ENCODE results near the gene CYP27A1.

CYP27A1 gene

DNA sequence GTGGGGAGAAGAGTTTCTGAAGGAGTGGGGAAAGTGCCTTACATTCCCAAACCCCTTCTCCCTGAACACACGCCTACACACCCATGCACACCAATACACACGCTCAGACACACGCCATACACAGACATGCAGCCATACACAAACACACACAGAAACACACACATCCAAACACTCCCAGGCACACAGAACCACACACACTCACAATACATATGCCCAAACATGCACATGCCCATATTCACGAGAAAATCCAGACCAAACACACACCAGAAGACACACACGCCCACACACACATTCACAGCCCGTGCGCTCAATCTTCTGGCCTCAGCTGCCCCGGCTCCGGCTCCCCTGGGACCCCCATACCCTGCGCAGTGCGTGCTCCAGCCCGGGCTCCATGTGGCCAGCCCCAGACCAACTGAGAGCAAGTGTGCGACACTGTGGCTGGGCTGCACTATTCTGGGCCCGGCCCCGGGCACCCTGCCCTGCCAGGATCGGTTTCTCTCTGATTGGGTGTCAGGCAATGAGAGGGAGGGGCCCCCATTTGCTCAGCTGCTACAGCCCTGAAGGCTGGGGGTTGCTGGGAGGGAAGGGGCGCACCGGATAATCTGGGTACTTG lies 49.5 kb downstream of the CYP27A1 start, which contains the start of gene PRKAG3:
Gene PRKAG3 (minus strand): TSS at position 426 of the 613 bp plus-strand sequence.
- TF ChIP-seq GLIS3 (CRISPR knock-in tag; IDR thresholded peaks at IDR 0.05) (no peak), ESRRG (CRISPR knock-in tag; IDR thresholded peaks at IDR 0.05) (no peak), ZNF8 (CRISPR knock-in tag; IDR thresholded peaks at IDR 0.05) (no peak), PPARA (CRISPR knock-in tag; IDR thresholded peaks at IDR 0.05; ENCODE audit: borderline replicate concordance) (no peak), OSR1 (CRISPR knock-in tag; IDR thresholded peaks at IDR 0.05) (no peak), ARNTL (CRISPR knock-in tag; IDR thresholded peaks at IDR 0.05; ENCODE audit: borderline replicate concordance, low read depth) (no peak), ISL1 (CRISPR knock-in tag; IDR thresholded peaks at IDR 0.05) (no peak), ZFP3 (CRISPR knock-in tag; IDR thresholded peaks at IDR 0.05) (no peak), SNAI2 (CRISPR knock-in tag; IDR thresholded peaks at IDR 0.05) (no peak), BACH2 (CRISPR knock-in tag; IDR thresholded peaks at IDR 0.05; ENCODE audit: borderline replicate concordance) (no peak), CSDC2 (CRISPR knock-in tag; IDR thresholded peaks at IDR 0.05) (no peak), ZFP30 (CRISPR knock-in tag; IDR thresholded peaks at IDR 0.05) (no peak), ZNF70 (CRISPR knock-in tag; IDR thresholded peaks at IDR 0.05) (no peak)
- TF ChIP-seq, protein P1, sequence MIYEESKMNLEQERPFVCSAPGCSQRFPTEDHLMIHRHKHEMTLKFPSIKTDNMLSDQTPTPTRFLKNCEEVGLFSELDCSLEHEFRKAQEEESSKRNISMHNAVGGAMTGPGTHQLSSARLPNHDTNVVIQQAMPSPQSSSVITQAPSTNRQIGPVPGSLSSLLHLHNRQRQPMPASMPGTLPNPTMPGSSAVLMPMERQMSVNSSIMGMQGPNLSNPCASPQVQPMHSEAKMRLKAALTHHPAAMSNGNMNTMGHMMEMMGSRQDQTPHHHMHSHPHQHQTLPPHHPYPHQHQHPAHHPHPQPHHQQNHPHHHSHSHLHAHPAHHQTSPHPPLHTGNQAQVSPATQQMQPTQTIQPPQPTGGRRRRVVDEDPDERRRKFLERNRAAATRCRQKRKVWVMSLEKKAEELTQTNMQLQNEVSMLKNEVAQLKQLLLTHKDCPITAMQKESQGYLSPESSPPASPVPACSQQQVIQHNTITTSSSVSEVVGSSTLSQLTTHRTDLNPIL (CRISPR knock-in tag; IDR thresholded peaks at IDR 0.05; ENCODE audit: low read depth): no peak
- TF ChIP-seq, protein P2, sequence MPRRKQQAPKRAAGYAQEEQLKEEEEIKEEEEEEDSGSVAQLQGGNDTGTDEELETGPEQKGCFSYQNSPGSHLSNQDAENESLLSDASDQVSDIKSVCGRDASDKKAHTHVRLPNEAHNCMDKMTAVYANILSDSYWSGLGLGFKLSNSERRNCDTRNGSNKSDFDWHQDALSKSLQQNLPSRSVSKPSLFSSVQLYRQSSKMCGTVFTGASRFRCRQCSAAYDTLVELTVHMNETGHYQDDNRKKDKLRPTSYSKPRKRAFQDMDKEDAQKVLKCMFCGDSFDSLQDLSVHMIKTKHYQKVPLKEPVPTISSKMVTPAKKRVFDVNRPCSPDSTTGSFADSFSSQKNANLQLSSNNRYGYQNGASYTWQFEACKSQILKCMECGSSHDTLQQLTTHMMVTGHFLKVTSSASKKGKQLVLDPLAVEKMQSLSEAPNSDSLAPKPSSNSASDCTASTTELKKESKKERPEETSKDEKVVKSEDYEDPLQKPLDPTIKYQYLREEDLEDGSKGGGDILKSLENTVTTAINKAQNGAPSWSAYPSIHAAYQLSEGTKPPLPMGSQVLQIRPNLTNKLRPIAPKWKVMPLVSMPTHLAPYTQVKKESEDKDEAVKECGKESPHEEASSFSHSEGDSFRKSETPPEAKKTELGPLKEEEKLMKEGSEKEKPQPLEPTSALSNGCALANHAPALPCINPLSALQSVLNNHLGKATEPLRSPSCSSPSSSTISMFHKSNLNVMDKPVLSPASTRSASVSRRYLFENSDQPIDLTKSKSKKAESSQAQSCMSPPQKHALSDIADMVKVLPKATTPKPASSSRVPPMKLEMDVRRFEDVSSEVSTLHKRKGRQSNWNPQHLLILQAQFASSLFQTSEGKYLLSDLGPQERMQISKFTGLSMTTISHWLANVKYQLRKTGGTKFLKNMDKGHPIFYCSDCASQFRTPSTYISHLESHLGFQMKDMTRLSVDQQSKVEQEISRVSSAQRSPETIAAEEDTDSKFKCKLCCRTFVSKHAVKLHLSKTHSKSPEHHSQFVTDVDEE (CRISPR knock-in tag; IDR thresholded peaks at IDR 0.05): no peak
- TF ChIP-seq, protein P3, sequence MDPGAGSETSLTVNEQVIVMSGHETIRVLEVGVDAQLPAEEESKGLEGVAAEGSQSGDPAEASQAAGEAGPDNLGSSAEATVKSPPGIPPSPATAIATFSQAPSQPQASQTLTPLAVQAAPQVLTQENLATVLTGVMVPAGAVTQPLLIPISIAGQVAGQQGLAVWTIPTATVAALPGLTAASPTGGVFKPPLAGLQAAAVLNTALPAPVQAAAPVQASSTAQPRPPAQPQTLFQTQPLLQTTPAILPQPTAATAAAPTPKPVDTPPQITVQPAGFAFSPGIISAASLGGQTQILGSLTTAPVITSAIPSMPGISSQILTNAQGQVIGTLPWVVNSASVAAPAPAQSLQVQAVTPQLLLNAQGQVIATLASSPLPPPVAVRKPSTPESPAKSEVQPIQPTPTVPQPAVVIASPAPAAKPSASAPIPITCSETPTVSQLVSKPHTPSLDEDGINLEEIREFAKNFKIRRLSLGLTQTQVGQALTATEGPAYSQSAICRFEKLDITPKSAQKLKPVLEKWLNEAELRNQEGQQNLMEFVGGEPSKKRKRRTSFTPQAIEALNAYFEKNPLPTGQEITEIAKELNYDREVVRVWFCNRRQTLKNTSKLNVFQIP (CRISPR knock-in tag; IDR thresholded peaks at IDR 0.05; ENCODE audit: borderline replicate concordance, low read depth): no peak
- no peak for ATAC-seq

DNA sequence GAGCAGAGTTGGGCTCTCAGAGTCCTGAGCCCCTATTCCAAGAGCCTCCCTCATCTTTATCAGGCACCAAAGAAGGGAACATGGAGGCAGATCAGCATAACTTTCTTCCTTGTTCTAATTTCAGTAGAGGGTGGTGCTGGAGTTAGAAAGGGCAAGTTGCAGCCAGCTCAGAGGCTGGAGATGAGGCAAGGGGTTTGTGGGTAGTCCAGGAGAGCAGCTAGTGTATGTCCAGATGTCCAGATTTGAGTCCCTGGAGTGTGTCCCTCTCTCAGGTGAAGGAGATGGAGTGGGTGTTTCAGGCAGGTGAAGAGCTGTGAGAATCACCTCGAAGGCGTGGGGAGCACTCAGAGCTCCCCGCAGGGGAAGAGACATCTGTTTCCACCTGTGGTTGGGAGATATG lies 50.1 kb downstream of the CYP27A1 start:
- ATAC-seq: no peak
- TF ChIP-seq, protein P1 (CRISPR knock-in tag; IDR thresholded peaks at IDR 0.05; ENCODE audit: low read depth): no peak
- TF ChIP-seq ZC3H10 (CRISPR knock-in tag; IDR thresholded peaks at IDR 0.05) (no peak), TOX (CRISPR knock-in tag; IDR thresholded peaks at IDR 0.05; ENCODE audit: borderline replicate concordance) (no peak)
- TF ChIP-seq, protein P3 (CRISPR knock-in tag; IDR thresholded peaks at IDR 0.05; ENCODE audit: borderline replicate concordance, low read depth): no peak
- TF ChIP-seq, protein P4, sequence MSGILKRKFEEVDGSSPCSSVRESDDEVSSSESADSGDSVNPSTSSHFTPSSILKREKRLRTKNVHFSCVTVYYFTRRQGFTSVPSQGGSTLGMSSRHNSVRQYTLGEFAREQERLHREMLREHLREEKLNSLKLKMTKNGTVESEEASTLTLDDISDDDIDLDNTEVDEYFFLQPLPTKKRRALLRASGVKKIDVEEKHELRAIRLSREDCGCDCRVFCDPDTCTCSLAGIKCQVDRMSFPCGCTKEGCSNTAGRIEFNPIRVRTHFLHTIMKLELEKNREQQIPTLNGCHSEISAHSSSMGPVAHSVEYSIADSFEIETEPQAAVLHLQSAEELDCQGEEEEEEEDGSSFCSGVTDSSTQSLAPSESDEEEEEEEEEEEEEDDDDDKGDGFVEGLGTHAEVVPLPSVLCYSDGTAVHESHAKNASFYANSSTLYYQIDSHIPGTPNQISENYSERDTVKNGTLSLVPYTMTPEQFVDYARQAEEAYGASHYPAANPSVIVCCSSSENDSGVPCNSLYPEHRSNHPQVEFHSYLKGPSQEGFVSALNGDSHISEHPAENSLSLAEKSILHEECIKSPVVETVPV (CRISPR knock-in tag; IDR thresholded peaks at IDR 0.05): no peak
- TF ChIP-seq, protein P2 (CRISPR knock-in tag; IDR thresholded peaks at IDR 0.05): no peak

Measured in SK-N-SH treated with all-trans-retinoic acid at 6 μM for 48 hours (cell line).